HepG2 (cell line): ENCODE results near the gene HSPB9. TPM values are rescaled to one million over a fixed set of nuclear protein-coding genes. Genes with fewer than 3 reads are reported as not detected.

Experiments used
- MLXIP ChIP-seq: sonication (generic); formaldehyde crosslinking; IDR thresholded peaks from 2 replicates; pipeline ENCODE4 v1.9.0; 2021; ENCODE audit warnings: missing genetic modification reagents, borderline replicate concordance
- PAWR ChIP-seq: sonication (generic); formaldehyde crosslinking; IDR thresholded peaks from 2 replicates; pipeline ENCODE4 v1.4.0; 2020; ENCODE audit warnings: missing genetic modification reagents, mild to moderate bottlenecking, borderline replicate concordance
- PCBP2 ChIP-seq: fragments of 200-400 bp; formaldehyde crosslinking; optimal IDR thresholded peaks from 2 replicates; pipeline ENCODE3; 2018; ENCODE audit warnings: low read length, low read depth; ENCODE audit not compliant: poor library complexity, severe bottlenecking
- PHF21A ChIP-seq: sonication (generic); formaldehyde crosslinking; IDR thresholded peaks from 2 replicates; pipeline ENCODE4 v1.5.0; 2020; ENCODE audit warnings: mild to moderate bottlenecking, missing genetic modification reagents
- TBL1XR1 ChIP-seq: fragments of 150-350 bp; IDR thresholded peaks from 2 replicates; pipeline ENCODE4 v1.6.1; 2014; ENCODE audit warnings: borderline replicate concordance, low read length; ENCODE audit not compliant: partially characterized antibody
- TBX3 ChIP-seq: fragments of 450-650 bp; IDR thresholded peaks from 2 replicates; pipeline ENCODE4 v1.6.1; 2017; ENCODE audit warnings: antibody characterized with exemption, mild to moderate bottlenecking, inconsistent platforms, borderline replicate concordance
- TOE1 ChIP-seq: sonication (generic); formaldehyde crosslinking; IDR thresholded peaks from 2 replicates; pipeline ENCODE4 v1.4.0; 2020; ENCODE audit warnings: mild to moderate bottlenecking, missing genetic modification reagents
- ZBTB39 ChIP-seq: sonication (generic); formaldehyde crosslinking; IDR thresholded peaks from 2 replicates; pipeline ENCODE4 v1.5.0; 2020; ENCODE audit warnings: missing genetic modification reagents
- ZNF12 ChIP-seq: sonication (generic); formaldehyde crosslinking; IDR thresholded peaks from 2 replicates; pipeline ENCODE4 v1.5.0; 2020; ENCODE audit warnings: missing genetic modification reagents
- ZNF318 ChIP-seq: sonication (generic); formaldehyde crosslinking; IDR thresholded peaks from 2 replicates; pipeline ENCODE4 v1.4.0; 2020; ENCODE audit warnings: mild to moderate bottlenecking, missing genetic modification reagents
- ZNF564 ChIP-seq: sonication (generic); formaldehyde crosslinking; IDR thresholded peaks from 2 replicates; pipeline ENCODE4 v1.8.1; 2023; ENCODE audit warnings: mild to moderate bottlenecking, missing genetic modification reagents
- ZNF724P ChIP-seq: sonication (generic); formaldehyde crosslinking; IDR thresholded peaks from 2 replicates; pipeline ENCODE4 v1.8.0; 2022; ENCODE audit warnings: missing genetic modification reagents, borderline replicate concordance
- ZNF850 ChIP-seq: sonication (generic); formaldehyde crosslinking; conservative IDR thresholded peaks from 2 replicates; pipeline ENCODE4 v1.9.0; 2021; ENCODE audit warnings: mild to moderate bottlenecking, missing genetic modification reagents
- polyA plus RNA-seq, 8 experiments: library from polyadenylated mRNA; depleted of rRNA in 3 of 8; stranded (reverse) in 7 of 8; unstranded in 1 of 8; fragments of >200 nt; fragmentation: Illumina TruSeq in 4 of 8; extraction: Trizol in 4 of 8; gene quantifications; 2 replicates each; pipeline versions ENCODE4 v1.2.1 to v1.2.3, GENCODE V29; 2011 to 2016; ENCODE audit warnings: low read depth in 4 of 8, missing spikeins in 1 of 8, mixed read lengths in 1 of 8; ENCODE audit not compliant: insufficient read depth in 1 of 8
- total RNA-seq, 5 experiments: library from RNA; depleted of rRNA; stranded (reverse); fragments of >200 nt; fragmentation: Illumina TruSeq; extraction: Trizol; gene quantifications; 2 replicates each; pipeline ENCODE4 v1.2.3, GENCODE V29; 2016; ENCODE audit warnings: low read depth in 1 of 5

Gene HSPB9
- total and polyA plus RNA-seq, 2 of the 13 experiments (the other 11 are each of a cell fraction or from before 2014, with no cell fraction given): 0.05 to 0.24 TPM

- TF ChIP-seq ZNF850 (CRISPR knock-in tag) (no peak), TOE1 (CRISPR knock-in tag) (no peak), ZNF318 (0 out of 2 replicates have a peak, but pooled peaks have one; percentile 19), PHF21A (CRISPR knock-in tag) (no peak; the same call in 1 of the 2 replicates), TBL1XR1 (no peak), ZNF12 (CRISPR knock-in tag) (no peak), PAWR (no peak), TBX3 (no peak), ZBTB39 (CRISPR knock-in tag) (no peak), PCBP2 (no peak), ZNF724P (CRISPR knock-in tag) (no peak), ZNF564 (CRISPR knock-in tag) (no peak), MLXIP (CRISPR knock-in tag) (no peak)
Measured at GRCh38 chr17:42120770-42121769, 1.5 kb upstream of the HSPB9 start, which contains the start of gene KAT2A (continued).
